Epithelial cell of alveolus of lung (primary cell): ENCODE measurements around the gene LEAP2. TPM values are rescaled to one million over a fixed set of nuclear protein-coding genes. Genes with fewer than 3 reads are reported as not detected.

Experiments used
- total RNA-seq: library from RNA; depleted of rRNA; stranded (reverse); fragments of >200 nt; gene quantifications from 2 replicates; pipeline ENCODE4 v1.2.1, GENCODE V29; 2015

The LEAP2 gene
- 0.32 TPM in 1 of 2 replicates, not detected in the other for total RNA-seq

GRCh38 chr5:132873119-132873929, at the start of gene LEAP2:
Gene LEAP2 (plus strand): TSS chr5:132873668. CDS start chr5:132873695, 27 bp downstream.

GRCh38 chr5:132830436-132831094, 42.9 kb upstream of the LEAP2 start, which contains the start of gene SHROOM1:
Gene SHROOM1 (minus strand): TSS chr5:132830647. CDS start chr5:132826140, 4,507 bp downstream.

GRCh38 chr5:132866342-132867045, 7.0 kb upstream of the LEAP2 start, which contains the start of the genes GDF9 and UQCRQ:
Gene GDF9 (minus strand): TSS chr5:132866469. CDS start chr5:132864533, 1,936 bp downstream.
Gene UQCRQ (plus strand): TSS chr5:132866642. CDS start chr5:132866882, 240 bp downstream.

Other genes with a start within 250 kb of the LEAP2 start
- gene IL13, start 215.5 kb upstream of the LEAP2 start, total RNA-seq: not detected in 2 replicates
- not detected in 2 replicates for gene IL4, start 199.7 kb upstream of the LEAP2 start, total RNA-seq
- 3.1 and 3.5 TPM in 2 replicates for gene KIF3A, start 136.1 kb upstream of the LEAP2 start, total RNA-seq
- gene CCNI2, start 126.2 kb upstream of the LEAP2 start, total RNA-seq: under 0.01 TPM in 1 of 2 replicates, not detected in the other
- 37.9 and 50.1 TPM in 2 replicates for gene SEPTIN8, start 96.4 kb upstream of the LEAP2 start, total RNA-seq
- 0.16 TPM in 1 of 2 replicates, not detected in the other for gene SOWAHA, start 60.4 kb upstream of the LEAP2 start, total RNA-seq
- gene SHROOM1, start 43.0 kb upstream of the LEAP2 start, total RNA-seq: 5.5 and 114 TPM in 2 replicates
- gene GDF9, start 7.2 kb upstream of the LEAP2 start, total RNA-seq: 1.3 TPM in 1 of 2 replicates, not detected in the other
- gene UQCRQ, start 7.0 kb upstream of the LEAP2 start, total RNA-seq: 86.2 and 222 TPM in 2 replicates
- 38.5 and 44.4 TPM in 2 replicates for gene AFF4, start 90.0 kb downstream of the LEAP2 start, total RNA-seq
- 19.7 and 27.4 TPM in 2 replicates for gene ZCCHC10, start 152.9 kb downstream of the LEAP2 start, total RNA-seq
- gene HSPA4, start 178.3 kb downstream of the LEAP2 start, total RNA-seq: 53.4 and 83.8 TPM in 2 replicates